ENCODE results near the gene REEP2.

DNA sequence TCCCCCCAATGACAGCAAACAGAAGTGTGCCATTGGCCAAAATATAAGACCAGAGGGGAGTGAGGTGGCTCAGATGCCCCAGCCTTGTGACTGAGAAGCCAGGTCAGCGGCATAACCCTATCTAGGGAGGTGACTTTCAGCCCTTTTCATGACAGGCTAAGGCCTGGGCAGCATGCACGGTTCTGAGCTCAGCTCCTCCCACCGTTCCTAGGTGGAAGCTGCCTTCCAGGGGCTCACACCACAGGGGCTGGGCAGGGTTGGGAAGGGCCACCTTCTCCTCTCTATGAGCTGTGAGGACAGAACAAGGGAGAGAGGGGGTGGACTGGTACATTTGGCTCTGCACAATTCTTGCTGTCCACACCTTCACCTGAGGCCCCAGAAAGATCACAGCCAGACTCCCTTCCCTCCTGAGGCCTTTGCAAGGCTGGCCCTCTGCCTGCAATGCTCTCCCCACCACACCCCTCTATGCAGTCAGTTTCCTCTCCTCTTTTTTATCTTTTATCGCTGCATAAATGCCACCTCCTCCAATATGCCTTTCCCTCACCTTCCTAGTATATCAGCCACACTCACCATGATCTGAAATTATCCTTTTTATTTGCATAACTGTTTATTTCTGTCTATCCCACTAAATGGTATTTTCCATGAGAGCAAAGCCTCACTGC is 21.3 kb downstream of the REEP2 start:
- TF ChIP-seq CTCF (conservative IDR thresholded peaks at IDR 0.05; ENCODE audit: low read length), result no peak
- TF ChIP-seq EZH2phosphoT487 (IDR thresholded peaks at IDR 0.05; ENCODE audit: borderline replicate concordance), result no peak
